Stimulated activated CD4-positive, alpha-beta T cell treated with anti-CD3 and anti-CD28 coated beads, Interleukin-4, amount 100 ng/mL, for 4 hours (primary cell): ENCODE results near the gene ARHGEF17.

Source experiments
- DNase-seq, 2 experiments: peaks; one replicate each; pipeline ENCODE4 v3.0.0-alpha.2; 2020

The ARHGEF17 gene

GRCh38 chr11:73315293-73316020, 7.4 kb downstream of the ARHGEF17 start:
- DNase-seq: no peak

DNA sequence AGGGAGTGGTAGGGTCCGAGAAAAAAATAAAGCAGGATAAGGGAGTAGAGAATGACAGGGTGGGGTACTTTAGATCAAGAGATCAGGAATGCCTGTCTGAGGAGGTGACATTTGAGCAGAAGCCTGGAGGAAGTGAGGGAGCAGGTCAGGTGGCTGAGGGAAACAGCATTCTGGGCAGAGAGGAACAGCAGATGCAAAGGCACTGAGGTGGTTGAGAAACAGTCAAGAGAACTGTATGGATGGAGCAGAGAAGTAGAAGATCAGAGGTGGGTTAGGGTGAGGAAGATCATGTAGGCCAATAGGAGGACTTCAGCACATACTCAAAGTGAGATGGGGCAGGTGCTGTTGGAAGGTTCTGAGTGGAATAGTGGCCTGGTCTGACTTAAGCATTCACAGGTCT, 8.3 kb downstream of the ARHGEF17 start:
- no peak for DNase-seq

GRCh38 chr11:73317373-73317772, 9.3 kb downstream of the ARHGEF17 start:
- no peak for DNase-seq

DNA sequence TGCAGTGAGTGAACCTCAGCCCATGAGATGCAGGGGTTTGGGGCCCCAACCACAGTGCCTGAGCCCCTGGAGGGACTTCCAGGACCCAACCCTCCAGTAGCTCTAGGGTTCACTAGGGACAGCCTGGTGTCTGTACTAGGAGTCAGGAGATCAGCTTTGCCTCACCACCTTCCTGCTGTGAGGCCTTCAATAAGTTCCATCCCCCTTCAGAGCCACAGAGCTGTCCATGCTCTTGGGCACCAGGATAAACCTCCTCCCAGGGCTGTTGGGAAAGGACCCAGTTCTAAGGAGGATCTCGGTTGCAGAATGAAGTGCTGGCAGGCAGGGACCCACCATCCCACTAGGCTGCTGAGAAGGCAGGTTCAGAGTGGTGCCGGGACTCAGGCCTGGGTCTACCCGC, 9.7 kb downstream of the ARHGEF17 start:
- DNase-seq: no peak

GRCh38 chr11:73318501-73319011, 10.5 kb downstream of the ARHGEF17 start:
- no peak for DNase-seq

DNA sequence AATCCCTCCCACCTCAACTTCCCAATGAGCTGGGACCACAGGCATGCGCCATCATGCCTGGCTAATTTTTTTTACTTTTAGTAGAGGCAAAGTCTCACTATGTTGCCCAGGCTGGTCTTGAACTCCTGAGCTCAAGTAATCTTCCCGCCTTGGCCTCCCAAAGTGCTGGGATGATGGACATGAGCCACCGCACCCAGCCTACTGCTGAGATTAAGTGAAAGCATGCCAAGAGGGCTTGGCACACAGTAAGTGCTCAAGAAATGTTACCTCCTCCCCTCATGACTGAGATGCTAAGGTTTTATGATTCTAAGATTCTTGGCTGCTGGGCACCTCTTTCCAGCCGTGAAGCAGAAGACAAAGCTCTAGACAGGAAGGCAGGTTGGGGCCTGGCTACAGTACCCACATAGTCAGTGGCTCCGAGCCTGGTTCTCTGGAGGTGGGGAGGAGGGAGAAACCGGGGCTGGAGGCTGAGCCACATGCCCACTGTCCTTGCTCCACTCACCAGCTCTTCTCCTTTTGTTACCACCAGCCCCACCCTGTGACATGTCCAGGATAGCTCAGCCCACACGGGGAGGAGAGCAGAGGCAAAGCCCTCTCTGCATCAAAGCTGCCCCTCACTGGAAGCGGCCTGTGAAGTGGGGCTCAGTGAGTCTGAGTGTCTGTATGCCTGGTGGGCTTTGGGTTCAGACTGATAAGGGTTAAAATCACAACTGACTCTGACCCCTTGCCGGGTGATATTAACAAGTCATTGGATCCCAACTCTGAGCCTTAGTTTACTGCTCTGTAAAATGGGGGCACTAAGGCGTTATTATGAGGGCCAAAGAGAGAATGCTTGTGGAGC, 12.9 kb downstream of the ARHGEF17 start:
- no peak for DNase-seq

DNA sequence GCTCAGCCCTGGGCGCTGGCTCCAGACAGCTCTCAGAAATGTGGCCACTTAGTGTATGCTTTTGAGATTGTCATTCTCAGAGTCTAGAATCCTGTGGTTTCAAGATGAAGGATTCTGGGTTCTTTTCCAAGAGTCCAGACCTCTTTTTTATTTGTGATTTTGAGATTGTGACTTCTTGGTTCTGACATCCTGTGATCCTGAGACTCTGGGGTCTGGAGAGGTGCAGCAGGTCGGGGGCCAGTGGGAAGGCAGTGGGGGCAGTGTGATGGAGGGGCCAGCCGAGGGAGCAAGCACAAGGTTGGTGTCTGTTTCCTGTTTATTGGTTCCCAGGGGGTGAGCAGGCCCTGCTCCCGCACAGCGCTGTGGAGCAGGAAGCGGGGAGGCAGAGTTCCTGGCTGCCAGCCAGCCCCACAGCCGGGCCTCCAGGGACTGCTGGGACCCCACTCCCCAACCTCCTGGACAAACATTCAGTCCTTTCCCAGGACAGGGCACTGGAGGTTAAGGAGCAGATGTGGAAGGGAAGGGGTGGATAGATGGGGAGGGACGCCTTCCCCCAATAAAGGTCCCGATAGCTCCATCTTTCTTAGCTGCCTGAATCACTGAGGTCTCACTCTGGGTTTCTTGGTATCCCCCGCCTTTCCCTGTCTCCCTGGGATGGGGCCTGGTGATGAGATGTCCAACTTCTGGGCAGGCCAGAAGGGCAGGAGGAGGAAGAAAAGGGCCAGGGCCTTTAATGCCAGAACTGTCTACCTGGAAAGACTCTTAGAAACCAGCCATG, 13.7 kb downstream of the ARHGEF17 start:
- no peak for DNase-seq

- no peak for DNase-seq
Observed at GRCh38 chr11:73322382-73323306, 14.6 kb downstream of the ARHGEF17 start.

DNA sequence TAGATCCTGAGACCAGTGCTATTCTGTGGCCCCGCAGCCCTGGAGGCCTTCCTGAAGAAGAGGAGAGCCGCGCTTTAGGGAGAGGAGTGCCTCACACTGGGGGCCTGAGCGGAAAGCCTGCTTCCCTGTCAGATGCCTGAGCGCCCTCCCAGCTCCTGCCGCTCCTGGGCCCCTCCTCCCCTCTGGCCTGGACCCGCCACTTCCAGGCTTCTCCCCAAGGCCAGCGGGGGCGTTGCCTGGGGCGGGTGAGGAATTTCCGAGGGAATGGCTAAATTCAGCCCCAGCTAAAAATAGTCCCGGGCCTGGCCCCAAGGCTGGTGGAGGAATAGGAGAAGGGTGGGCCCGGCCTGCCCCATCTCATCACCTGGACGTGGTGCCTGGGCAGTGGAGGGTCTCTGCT, 15.4 kb downstream of the ARHGEF17 start:
- no peak for DNase-seq

DNA sequence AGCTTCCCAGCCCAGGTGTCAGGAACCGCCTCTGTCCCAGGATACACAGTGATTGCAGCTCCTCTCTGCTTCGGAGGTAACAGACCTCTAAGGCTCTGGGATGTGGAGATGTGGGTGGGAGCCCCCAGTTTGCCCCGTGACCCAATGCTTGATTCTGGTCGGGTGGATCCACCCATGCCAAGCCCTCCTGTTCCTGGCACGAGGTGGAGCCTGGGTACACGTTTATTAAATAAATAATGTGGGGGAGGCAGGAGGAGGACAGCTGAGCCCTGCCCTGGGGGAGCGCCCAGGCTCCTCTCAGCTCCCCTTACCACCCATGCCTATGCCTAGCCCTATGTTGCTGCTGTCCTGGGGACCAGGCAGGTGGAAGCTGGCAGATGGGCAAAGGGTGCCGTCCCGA, 16.0 kb downstream of the ARHGEF17 start:
- DNase-seq: no peak

GRCh38 chr11:73324665-73325035, 16.6 kb downstream of the ARHGEF17 start:
- no peak for DNase-seq

- DNase-seq: no peak
Observed at GRCh38 chr11:73325036-73325981, 17.2 kb downstream of the ARHGEF17 start.

DNA sequence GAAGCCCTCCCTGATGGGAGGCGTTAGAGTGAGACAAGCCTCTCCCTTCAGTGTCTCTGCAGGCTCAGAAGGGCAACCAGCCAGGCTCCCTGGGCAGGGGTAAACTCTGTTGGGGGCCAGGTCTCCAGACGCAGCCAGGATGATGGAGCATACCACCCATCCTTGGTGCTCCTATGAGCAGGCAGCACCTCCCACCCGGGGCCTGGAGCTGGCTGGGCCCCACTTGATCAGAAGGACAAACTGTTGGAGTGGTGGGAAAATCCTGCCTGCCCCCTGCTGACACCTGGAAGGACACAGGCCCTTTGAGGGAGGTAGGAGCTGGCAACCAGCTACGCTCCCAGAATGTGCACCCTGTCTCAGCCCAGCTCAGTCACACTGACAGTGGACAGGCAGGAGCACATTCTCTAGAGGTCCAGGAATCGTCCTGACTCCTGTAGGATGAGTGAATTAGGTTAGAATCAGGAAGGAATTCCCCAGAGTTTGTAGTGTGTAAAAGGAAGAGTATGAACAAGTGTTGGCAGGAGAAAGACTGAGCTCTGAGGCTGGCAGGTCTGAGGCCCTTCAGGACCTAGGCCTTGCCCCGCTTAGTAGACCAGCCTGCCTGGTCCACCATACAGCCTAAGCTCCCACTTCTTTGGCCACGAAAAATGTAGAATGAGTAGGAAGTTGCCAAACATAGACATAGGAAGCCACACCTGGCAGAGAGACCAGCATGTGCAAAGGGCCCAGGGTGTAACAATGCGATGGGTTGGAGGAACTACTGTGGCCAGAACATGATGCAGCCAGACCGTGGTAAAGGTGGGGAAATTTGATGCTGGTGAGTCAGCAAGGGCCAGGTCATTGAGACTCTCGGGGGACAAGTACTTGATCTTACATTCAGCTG, 19.1 kb downstream of the ARHGEF17 start:
- no peak for DNase-seq

DNA sequence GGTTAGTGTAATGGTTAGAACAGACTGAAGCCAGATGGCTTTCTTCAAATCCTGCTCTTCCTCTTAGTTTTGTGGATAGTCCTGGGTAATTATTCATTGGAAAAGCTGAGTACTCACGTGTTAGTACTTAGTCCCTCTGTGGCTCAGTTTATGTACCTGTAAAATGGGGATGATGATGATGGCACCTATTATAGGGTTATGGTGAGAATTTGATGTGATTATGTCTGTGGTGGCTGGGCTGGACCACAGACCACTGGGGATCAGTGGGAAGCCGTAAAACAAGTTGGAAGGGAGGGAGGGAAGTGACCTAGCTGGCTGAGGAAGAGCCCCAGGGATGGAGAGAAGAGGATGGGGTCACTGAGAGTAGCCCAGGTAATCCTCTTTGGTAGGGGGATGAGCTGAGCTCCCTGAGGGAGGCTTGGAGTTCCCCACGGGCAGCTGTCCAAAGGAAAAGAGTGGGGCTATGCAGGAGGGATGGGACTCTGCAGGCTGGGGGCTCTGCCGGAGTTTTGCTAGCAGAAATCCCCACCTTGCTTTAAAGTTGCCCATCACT, 19.8 kb downstream of the ARHGEF17 start:
- no peak for DNase-seq

DNA sequence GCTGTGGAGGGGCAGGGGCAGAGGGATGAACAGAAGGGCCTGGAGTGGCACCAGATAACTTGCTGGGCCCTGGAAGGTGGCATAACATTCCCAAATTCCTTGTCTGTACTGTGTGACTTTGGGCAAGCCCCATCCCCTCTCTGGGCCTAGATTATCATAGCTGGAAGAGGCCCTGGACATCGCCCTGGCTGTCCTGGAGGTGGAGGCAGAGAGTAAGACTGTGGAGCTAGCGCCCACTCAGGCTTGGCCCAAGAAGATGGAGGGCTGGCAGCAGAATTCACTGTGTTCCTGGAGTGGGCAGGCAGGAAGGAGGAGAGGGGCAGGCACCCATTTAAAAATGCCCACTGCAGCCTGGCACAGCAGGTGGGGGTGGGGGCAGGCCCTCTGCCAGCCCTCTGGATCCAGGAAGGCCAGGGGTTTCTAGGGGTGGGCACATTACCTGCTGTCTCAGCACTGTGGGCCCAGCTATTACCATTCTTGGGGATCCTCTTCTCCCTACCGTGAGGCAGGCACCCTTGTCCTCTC, 22.6 kb downstream of the ARHGEF17 start:
- DNase-seq: no peak

- DNase-seq: no peak
Observed at GRCh38 chr11:73331138-73331916, 23.3 kb downstream of the ARHGEF17 start.

DNA sequence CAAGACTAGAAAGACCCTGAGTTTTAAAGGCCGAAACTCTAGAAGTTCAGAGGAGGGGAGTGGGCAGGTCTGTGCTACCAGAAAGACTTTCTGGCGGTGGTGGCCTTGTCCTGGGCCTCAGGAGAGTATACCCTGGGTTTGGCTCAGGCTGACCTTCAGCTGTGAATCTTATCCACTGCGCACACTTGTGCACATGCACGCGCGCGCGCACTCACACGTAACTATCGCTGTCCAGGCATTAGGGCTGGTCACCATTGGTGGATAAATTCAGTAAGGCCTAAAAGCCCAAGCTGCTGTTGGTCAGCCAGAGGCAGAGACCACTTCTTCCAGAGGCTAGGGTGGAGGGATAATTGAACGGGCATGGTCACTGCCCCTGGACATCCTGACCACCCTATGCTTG, 25.1 kb downstream of the ARHGEF17 start:
- no peak for DNase-seq

DNA sequence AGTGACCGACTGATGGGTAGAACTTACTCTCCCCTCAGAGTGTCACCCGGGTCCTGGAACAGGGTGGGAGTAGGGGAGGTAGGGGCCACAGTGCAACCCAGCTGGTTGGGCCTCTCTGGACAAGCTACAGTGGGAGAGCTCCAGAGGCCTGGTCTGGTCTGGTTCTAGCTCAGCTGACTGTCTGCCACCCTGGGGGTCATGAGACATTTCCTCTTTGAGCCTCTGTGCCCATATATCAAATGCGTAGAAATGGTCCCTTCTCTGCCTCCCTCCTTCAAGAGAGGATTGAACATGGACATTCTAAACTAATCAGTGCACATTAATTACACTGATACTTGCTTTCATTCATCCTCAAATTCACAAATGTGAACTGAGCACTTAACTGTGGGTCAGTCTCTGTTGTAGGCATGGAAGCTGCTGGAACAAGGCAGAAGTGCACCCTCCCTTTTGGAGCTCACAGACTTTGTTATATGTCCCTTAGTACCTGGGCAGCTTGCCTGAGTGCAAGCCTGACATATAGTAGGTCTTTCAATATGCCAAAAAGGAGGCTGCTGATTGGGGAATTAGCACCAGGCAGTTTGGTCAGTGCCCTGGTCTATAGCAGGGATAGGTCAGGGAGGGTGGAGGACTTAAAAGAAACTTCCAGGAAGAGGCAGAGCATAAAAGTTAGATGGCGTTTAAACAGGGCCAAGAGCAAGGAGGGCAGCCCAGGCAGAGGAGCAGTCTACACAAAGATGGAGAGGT, 25.7 kb downstream of the ARHGEF17 start:
- DNase-seq: no peak
